Prostate gland (tissue), 2 donors: ENCODE results near the gene NOP16. TPM values are rescaled to one million over a fixed set of nuclear protein-coding genes. Genes with fewer than 3 reads are reported as not detected.
A peak's percentile ranks its signal among the peaks of the same experiment; 100 is the strongest.

ENCODE experiments used
- DNase-seq: peaks from one replicate; pipeline ENCODE4 v3.0.0-alpha.2; 2019; ENCODE audit warnings: low spot score
- H3K27ac ChIP-seq, 2 donors: fragments of 200-600 bp; sonication (generic); 2 replicates each; pipeline ENCODE4 v1.5.1; 2017 to 2019
- H3K27me3 ChIP-seq: fragments of 200-600 bp; sonication (generic); replicated peaks from 2 replicates; pipeline ENCODE4 v1.5.1; 2019; ENCODE audit not compliant: insufficient read depth
- H3K36me3 ChIP-seq, 2 donors: fragments of 200-600 bp; sonication (generic); 1 replicate in 1 of 2; 2 replicates in 1 of 2; pipeline versions ENCODE4 v1.5.1 to v1.8.1; 2017 to 2019
- H3K4me1 ChIP-seq: fragments of 200-600 bp; sonication (generic); replicated peaks from 2 replicates; pipeline ENCODE4 v1.5.1; 2019
- H3K4me3 ChIP-seq, 2 donors: fragments of 200-600 bp; sonication (generic); 2 replicates each; pipeline ENCODE4 v1.5.1; 2017 to 2019
- H3K9me3 ChIP-seq: fragments of 200-600 bp; sonication (generic); 2 replicates; pipeline ENCODE4 v1.5.1; 2017
- POLR2A ChIP-seq: fragments of 450-650 bp; IDR thresholded peaks from one replicate; pipeline ENCODE4 v1.6.1; 2016; ENCODE audit warnings: antibody characterized with exemption, mild to moderate bottlenecking
- POLR2AphosphoS5 ChIP-seq: sonication (generic); formaldehyde crosslinking; IDR thresholded peaks from one replicate; pipeline ENCODE4 v1.6.1; 2017; ENCODE audit warnings: antibody characterized with exemption
- WGBS: methylation state at CpG from one replicate; pipeline ENCODE4 v1.1.5; 2018; 5-methylcytosine and 5-hydroxymethylcytosine counted together
- intact Hi-C: fragments of 100-400 bp; cut with DNase I; formaldehyde crosslinking; loops from one replicate; pipeline ENCODE4 v1.14.2; 2022
- total RNA-seq, 2 donors: library from RNA; depleted of rRNA; stranded (reverse); fragments of >200 nt; gene quantifications; one replicate each; pipeline ENCODE4 v1.1.0, GENCODE V29; 2016
- TF ChIP-seq, protein P1 (sequence below), 4 experiments: fragments of 200-600 bp in 2 of 4; fragments of 450-650 bp in 2 of 4; sonication (generic) in 2 of 4; IDR thresholded peaks; 1 replicate in 3 of 4; 2 replicates in 1 of 4; pipeline ENCODE4 v1.5.1; 2016 to 2019; ENCODE audit warnings: antibody characterized with exemption in 4 of 4, mild to moderate bottlenecking in 2 of 4, moderate library complexity in 2 of 4

Gene NOP16
- total RNA-seq, 2 donors from 2014 or later = 10.8 to 11.6 TPM

DNA sequence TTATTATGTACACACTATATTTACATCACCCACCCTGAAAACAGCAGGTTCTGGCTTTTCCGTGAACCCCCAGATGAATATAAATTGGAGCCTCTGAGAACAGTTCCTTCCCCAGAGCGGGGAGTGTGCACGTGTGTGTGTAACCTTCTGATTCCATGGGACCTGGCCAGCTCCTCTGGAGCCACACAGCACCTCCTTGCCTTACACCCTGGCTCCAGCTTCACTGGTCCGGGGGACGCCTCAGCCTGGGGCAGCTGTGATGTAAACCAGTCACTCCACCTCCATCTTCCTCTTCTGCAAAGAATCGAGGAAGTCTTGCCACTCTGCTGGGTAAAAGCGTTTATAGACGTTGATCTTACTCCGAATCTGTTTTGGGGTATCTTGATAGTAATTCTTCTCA lies 4.4 kb downstream of the NOP16 start:
- no peaks in the 10 kb centered on the region for H3K27me3 ChIP-seq
- no peaks in the 10 kb centered on the region for H3K4me1 ChIP-seq
- H3K9me3 ChIP-seq = no peaks in the 10 kb centered on the region
- no peak overlapping the region for H3K4me3 ChIP-seq
- no peak overlapping the region for H3K27ac ChIP-seq
- WGBS = 85% methylated on average over 9 of the region's 9 CpGs
- intact Hi-C loops = no loop called here
- TF ChIP-seq POLR2AphosphoS5 = no peak
- TF ChIP-seq, protein P1, sequence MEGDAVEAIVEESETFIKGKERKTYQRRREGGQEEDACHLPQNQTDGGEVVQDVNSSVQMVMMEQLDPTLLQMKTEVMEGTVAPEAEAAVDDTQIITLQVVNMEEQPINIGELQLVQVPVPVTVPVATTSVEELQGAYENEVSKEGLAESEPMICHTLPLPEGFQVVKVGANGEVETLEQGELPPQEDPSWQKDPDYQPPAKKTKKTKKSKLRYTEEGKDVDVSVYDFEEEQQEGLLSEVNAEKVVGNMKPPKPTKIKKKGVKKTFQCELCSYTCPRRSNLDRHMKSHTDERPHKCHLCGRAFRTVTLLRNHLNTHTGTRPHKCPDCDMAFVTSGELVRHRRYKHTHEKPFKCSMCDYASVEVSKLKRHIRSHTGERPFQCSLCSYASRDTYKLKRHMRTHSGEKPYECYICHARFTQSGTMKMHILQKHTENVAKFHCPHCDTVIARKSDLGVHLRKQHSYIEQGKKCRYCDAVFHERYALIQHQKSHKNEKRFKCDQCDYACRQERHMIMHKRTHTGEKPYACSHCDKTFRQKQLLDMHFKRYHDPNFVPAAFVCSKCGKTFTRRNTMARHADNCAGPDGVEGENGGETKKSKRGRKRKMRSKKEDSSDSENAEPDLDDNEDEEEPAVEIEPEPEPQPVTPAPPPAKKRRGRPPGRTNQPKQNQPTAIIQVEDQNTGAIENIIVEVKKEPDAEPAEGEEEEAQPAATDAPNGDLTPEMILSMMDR (IDR thresholded peaks at IDR 0.05) = no peak
- TF ChIP-seq POLR2A = no peak
- H3K36me3 ChIP-seq = peaks cover 0 to 4% of the 10 kb centered on the region in 2 donors
- DNase-seq = no peak

DNA sequence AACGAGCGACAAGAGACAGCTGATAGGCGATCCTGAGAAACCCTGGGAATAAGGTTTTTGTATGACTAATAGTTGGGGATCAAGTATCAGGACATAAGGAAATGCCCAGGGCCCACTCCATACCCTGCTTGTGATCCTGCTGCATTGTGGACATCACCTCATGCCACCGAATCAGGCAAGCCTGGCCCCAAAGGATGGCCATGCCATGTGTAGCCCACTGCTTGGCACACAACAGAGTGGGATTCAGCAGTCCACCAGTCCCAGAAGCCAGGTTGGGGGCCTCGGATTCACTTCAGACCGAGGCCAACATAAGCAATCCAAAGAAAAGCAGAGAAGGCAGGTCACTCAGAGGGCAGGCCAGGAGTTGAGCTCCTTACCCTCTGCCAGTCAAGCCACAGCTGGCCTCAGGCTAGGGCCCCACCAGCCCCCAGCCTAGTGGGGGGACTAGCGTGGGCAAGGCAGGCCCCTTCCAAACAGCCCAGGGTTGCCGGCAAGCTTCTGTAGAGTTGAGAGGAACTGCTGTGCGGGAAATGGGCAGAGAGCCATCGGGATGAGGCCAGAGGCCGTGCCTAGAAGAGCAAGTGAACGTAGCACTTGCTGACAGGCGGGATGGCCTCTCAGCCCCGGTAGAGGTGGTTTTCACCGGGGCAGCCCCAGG lies 5.0 kb downstream of the NOP16 start:
- Histone ChIP-seq H3K36me3 (peaks cover 0 to 4% of the 10 kb centered on the region in 2 donors), H3K27ac (no peak overlapping the region), H3K4me3 (no peak overlapping the region), H3K9me3 (no peaks in the 10 kb centered on the region), H3K27me3 (no peaks in the 10 kb centered on the region), H3K4me1 (no peaks in the 10 kb centered on the region)
- TF ChIP-seq POLR2AphosphoS5 (no peak), POLR2A (no peak)
- TF ChIP-seq, protein P1 (IDR thresholded peaks at IDR 0.05) = no peak
- intact Hi-C loops = no loop called here
- no peak for DNase-seq
- WGBS = 88% methylated on average over 13 of the region's 15 CpGs

DNA sequence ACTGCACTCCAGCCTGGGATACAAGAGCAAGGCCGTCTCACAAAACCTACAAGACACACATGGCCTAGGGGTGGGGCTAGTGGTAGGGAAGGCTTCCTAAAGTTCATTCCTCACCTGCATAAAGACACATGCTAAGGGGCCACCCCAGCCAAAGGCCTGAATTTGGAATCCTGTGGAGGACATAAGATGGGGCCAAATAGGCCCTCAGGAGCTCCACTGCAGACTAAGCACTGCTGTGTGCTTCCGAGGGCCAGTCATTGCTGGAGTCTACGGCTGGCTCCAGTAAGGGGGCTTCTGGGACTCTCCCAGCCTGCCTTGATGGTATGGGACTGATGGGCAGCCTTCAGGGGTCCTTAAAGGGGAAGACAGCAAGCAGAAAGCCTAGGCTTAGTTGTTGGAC lies 5.7 kb downstream of the NOP16 start:
- peaks cover 0 to 4% of the 10 kb centered on the region in 2 donors for H3K36me3 ChIP-seq
- no peak overlapping the region for H3K27ac ChIP-seq
- intact Hi-C loops = no loop called here

GRCh38 chr5:176381979-176382378 lies 6.4 kb downstream of the NOP16 start:
- Histone ChIP-seq H3K4me3 (no peak overlapping the region), H3K36me3 (peaks cover 0 to 4% of the 10 kb centered on the region in 2 donors), H3K27ac (peak overlapping the region in 1 of 2 donors; percentile 27), H3K9me3 (no peaks in the 10 kb centered on the region), H3K4me1 (no peaks in the 10 kb centered on the region), H3K27me3 (no peaks in the 10 kb centered on the region)
- WGBS = 84% methylated on average over 3 of the region's 3 CpGs
- no peak for DNase-seq
- TF ChIP-seq, protein P1 (IDR thresholded peaks at IDR 0.05) = no peak
- TF ChIP-seq POLR2AphosphoS5 (no peak), POLR2A (no peak)
- intact Hi-C loops = no loop called here

More for the DNA sequence above, 5.7 kb downstream of the NOP16 start:
- Histone ChIP-seq H3K9me3 (no peaks in the 10 kb centered on the region), H3K4me3 (no peak overlapping the region), H3K27me3 (no peaks in the 10 kb centered on the region), H3K4me1 (no peaks in the 10 kb centered on the region)
- no peak for DNase-seq
- TF ChIP-seq POLR2A (no peak), POLR2AphosphoS5 (no peak)
- TF ChIP-seq, protein P1 (IDR thresholded peaks at IDR 0.05) = no peak
- WGBS = 98% methylated on average over 3 of the region's 3 CpGs

GRCh38 chr5:176381423-176381822 lies 7.0 kb downstream of the NOP16 start:
- DNase-seq = no peak
- no peak overlapping the region for H3K4me3 ChIP-seq
- peak overlapping the region in 1 of 2 donors; percentile 27 for H3K27ac ChIP-seq
- WGBS = 70% methylated on average over 3 of the region's 3 CpGs
- TF ChIP-seq, protein P1 (IDR thresholded peaks at IDR 0.05) = no peak
- TF ChIP-seq POLR2A = no peak
- TF ChIP-seq POLR2AphosphoS5 = no peak
- intact Hi-C loops = no loop called here
- H3K9me3 ChIP-seq = no peaks in the 10 kb centered on the region
- no peaks in the 10 kb centered on the region for H3K27me3 ChIP-seq
- peaks cover 0 to 4% of the 10 kb centered on the region in 2 donors for H3K36me3 ChIP-seq
- H3K4me1 ChIP-seq = no peaks in the 10 kb centered on the region
